Measurements from ENCODE around the gene PAFAH1B2.

DNA sequence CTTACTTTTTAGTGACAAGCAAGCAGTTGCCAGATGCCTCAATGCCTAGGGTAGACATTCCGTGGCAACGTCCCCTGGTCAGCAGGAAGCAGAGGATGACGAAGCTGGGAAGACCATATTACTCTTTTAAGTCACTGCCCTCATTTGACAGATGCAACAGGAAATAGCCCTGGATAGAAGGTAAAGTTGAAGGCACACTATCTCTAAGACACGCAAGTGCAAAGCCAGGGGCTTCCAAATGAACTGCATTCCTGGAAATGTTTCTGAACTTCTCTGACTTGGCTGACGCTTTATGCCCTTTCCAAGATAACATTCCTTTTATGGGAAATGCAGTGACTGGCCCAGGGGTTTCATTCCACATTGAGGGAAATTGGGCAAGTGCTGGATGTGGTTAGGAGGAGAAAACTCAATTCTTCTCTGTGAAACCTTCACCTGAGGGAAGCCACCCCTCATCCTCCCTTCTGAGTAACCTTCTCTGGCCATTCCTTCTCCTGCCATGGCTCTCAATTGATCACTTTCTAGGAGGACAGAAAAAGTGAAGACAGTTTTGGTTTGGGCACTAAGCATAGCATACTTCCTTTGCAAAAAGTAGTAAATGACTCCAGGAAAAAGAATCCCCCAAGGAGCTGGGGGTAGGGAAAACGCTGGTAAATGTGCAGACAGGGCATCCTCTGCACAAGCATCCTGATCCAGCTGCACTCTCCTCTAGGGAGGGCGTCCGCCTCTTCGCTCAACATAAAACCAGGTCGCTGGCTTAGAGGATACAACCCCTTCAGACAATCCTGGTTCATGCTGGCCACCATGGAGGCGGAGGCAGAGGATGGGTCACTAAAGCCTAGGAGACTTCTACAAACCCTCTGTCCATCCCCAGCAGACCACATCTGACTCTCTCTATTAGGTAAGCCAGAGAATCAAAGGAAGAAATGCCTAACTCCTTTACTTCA is 73.3 kb downstream of the PAFAH1B2 start:
- TF ChIP-seq POLR2A (IDR thresholded peaks at IDR 0.05), result no peak
- TF ChIP-seq, protein P1, sequence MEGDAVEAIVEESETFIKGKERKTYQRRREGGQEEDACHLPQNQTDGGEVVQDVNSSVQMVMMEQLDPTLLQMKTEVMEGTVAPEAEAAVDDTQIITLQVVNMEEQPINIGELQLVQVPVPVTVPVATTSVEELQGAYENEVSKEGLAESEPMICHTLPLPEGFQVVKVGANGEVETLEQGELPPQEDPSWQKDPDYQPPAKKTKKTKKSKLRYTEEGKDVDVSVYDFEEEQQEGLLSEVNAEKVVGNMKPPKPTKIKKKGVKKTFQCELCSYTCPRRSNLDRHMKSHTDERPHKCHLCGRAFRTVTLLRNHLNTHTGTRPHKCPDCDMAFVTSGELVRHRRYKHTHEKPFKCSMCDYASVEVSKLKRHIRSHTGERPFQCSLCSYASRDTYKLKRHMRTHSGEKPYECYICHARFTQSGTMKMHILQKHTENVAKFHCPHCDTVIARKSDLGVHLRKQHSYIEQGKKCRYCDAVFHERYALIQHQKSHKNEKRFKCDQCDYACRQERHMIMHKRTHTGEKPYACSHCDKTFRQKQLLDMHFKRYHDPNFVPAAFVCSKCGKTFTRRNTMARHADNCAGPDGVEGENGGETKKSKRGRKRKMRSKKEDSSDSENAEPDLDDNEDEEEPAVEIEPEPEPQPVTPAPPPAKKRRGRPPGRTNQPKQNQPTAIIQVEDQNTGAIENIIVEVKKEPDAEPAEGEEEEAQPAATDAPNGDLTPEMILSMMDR (IDR thresholded peaks at IDR 0.05 in 4 of 5, conservative IDR thresholded peaks at IDR 0.05 in 1 of 5), result no peak
